Gastrocnemius medialis (tissue), 4 donors: ENCODE measurements around the gene CDO1.
A peak's percentile ranks its signal among the peaks of the same experiment; 100 is the strongest.

Source experiments
- CTCF ChIP-seq, 5 experiments: fragments of 450-650 bp in 3 of 5; fragments of 200-600 bp in 2 of 5; sonication (generic) in 2 of 5; IDR thresholded peaks in 4 of 5; conservative IDR thresholded peaks in 1 of 5; 1 replicate in 4 of 5; 2 replicates in 1 of 5; pipeline ENCODE4 v1.5.1; 2016 to 2019; ENCODE audit warnings: antibody characterized with exemption in 5 of 5, mild to moderate bottlenecking in 3 of 5, moderate library complexity in 3 of 5
- POLR2A ChIP-seq, 2 donors: fragments of 450-650 bp; IDR thresholded peaks; one replicate each; pipeline ENCODE4 v1.6.1; 2017; ENCODE audit warnings: antibody characterized with exemption in 2 of 2, mild to moderate bottlenecking in 2 of 2, moderate library complexity in 2 of 2

DNA sequence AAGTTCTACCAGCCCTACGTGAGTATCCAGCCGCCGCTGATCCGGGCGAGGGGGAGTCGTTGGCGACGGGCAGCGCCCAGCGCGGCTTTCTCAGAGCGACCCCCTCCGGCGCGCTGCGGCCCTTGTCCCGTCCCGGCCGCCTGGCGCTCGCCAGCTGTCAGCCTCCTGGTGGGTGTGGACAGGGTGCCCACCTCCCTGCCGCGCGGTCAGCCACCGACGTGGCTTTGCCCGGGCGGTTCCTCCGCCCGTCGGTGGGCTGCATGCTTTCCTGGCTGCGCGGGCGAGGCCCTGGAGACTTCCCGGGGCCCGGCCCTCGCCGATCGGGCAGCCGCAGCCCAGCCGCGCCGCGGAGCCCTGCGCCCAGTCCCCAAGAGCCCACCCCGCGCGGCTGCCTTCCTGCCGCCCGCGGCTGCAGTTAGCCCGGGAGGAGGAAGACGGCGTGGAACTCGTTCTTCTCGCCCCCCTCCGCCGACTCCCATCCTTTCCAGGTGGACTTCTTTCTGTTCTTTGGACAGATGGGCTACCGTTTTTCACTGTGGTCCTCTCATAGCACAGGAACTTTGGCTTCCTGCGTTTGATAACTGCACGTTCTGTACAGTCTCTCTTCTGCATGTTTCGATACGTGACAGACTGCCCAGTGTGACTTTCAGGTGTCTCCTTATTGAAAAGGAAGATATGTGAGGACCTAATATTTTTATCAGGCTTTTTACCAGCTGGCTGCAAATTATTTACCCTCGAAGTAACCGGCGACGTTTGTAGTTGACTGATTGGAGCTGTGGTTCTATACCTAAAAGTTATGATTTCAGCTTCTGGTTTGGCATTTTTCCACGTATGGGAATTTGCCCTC lies 25.9 kb upstream of the CDO1 start:
- no peak for TF ChIP-seq POLR2A (IDR thresholded peaks at IDR 0.05)
- peak in 3 of 5 experiments; percentile 23 to 39 (median 34) for TF ChIP-seq CTCF (IDR thresholded peaks at IDR 0.05 in 4 of 5, conservative IDR thresholded peaks at IDR 0.05 in 1 of 5)
